ENCODE measurements around the gene ARFRP1. TPM values are rescaled to one million over a fixed set of nuclear protein-coding genes. Genes with fewer than 3 reads are reported as not detected.

ARFRP1 gene
- total RNA-seq, 1 experiment from 2014 or later: 71.2 TPM

DNA sequence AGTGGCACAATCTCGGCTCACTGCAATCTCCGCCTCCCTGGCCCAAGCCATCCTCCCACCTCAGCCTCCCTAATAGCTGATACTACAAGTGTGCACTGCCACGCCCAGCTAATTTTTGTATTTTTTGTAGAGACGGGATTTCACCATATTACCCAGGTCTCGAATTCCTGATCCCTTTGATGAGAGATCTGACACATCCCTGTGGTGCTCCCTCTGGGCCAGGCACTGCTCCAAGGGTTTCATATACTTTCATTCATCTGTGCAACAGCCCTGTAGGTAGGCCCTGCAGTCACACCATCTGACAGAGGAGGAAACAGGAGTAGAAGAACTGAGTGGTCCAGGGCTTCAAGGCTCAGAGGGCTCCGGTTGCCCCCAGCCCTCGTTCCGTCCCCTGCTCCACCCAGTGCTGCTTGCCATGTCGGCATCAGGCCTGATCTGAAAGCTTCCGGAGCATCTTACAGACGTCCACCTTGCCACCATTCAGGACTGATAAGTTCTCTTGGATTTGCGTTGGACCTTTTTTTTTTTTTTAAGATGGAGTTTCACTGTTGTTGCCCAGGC, 3.4 kb upstream of the ARFRP1 start:
- CTCF ChIA-PET: no interaction called here
- intact Hi-C loops (cut with micrococcal nuclease): no loop called here
- TF ChIP-seq, protein P1, sequence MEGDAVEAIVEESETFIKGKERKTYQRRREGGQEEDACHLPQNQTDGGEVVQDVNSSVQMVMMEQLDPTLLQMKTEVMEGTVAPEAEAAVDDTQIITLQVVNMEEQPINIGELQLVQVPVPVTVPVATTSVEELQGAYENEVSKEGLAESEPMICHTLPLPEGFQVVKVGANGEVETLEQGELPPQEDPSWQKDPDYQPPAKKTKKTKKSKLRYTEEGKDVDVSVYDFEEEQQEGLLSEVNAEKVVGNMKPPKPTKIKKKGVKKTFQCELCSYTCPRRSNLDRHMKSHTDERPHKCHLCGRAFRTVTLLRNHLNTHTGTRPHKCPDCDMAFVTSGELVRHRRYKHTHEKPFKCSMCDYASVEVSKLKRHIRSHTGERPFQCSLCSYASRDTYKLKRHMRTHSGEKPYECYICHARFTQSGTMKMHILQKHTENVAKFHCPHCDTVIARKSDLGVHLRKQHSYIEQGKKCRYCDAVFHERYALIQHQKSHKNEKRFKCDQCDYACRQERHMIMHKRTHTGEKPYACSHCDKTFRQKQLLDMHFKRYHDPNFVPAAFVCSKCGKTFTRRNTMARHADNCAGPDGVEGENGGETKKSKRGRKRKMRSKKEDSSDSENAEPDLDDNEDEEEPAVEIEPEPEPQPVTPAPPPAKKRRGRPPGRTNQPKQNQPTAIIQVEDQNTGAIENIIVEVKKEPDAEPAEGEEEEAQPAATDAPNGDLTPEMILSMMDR (conservative IDR thresholded peaks at IDR 0.05; ENCODE audit: low read depth, low read length): no peak
- no peak for TF ChIP-seq EZH2phosphoT487 (IDR thresholded peaks at IDR 0.05; ENCODE audit: borderline replicate concordance, low read length)
- no peak for TF ChIP-seq EZH2 (IDR thresholded peaks at IDR 0.05; ENCODE audit: low read length, unreplicated experiment)

DNA sequence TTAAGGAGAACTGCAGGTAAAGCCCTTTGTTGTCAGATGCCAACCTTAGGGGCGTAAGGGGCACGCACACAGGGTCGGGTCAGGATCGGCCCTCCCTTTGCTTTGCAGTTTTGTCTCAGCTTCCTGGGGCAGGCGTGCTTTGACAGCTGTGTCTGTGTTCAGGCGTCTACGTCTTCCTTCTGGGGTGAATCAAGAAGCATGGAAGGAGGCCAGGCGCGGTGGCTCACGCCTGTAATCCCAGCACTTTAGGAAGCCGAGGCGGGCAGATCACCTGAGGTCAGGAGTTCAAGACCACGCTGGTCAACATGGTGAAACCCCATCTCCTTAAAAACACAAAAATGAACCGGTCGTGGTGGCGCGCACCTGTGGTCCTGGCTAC, 1.4 kb upstream of the ARFRP1 start:
- intact Hi-C loops (cut with micrococcal nuclease): loop anchor here (5.0 kb wide), 1 partner anchor 73 kb away; no protein-coding TSS in a partner anchor
- BruUV-seq (replicated peaks): no TSS peak
- ATAC-seq: no peak
- no peak overlapping the region; the same call in 1 of the 2 replicates for H3K9ac ChIP-seq (ENCODE audit: low read length)
- H4K20me1 ChIP-seq (ENCODE audit: low read length): no peaks in the 10 kb centered on the region
- H3K79me2 ChIP-seq (ENCODE audit: low read length): peaks cover 93% of the 10 kb centered on the region
- no peaks in the 10 kb centered on the region for H3F3A ChIP-seq (ENCODE audit: low read length, unreplicated experiment)
- peaks cover 60% of the 10 kb centered on the region for H3K36me3 ChIP-seq (ENCODE audit: low read depth, low read length)
- peak overlapping the region; percentile 91 for H3K4me3 ChIP-seq (ENCODE audit: low read length)
- no peak overlapping the region for H3K27ac ChIP-seq (ENCODE audit: low read length)
- peak overlapping the region; percentile 89 for H3K4me2 ChIP-seq (ENCODE audit: low read length)
- H3K9me3 ChIP-seq (ENCODE audit: low read length): no peaks in the 10 kb centered on the region
- DNase-seq: no peak
- TF ChIP-seq EZH2 (IDR thresholded peaks at IDR 0.05; ENCODE audit: low read length, unreplicated experiment): no peak
- no peak for TF ChIP-seq EZH2phosphoT487 (IDR thresholded peaks at IDR 0.05; ENCODE audit: borderline replicate concordance, low read length)
- TF ChIP-seq, protein P1 (conservative IDR thresholded peaks at IDR 0.05; ENCODE audit: low read depth, low read length): no peak
- no peaks in the 10 kb centered on the region for H3K27me3 ChIP-seq (ENCODE audit: low read length)
- ChIA-PET CTCF (no interaction called here), POLR2A (ENCODE audit: unreplicated experiment) (no interaction called here)
- no peaks in the 10 kb centered on the region for H3K9me2 ChIP-seq (replicated peaks; ENCODE audit: low read length)
- H2AFZ ChIP-seq (ENCODE audit: low read length): no peak overlapping the region
- peaks cover 18% of the 10 kb centered on the region for H3K4me1 ChIP-seq (ENCODE audit: insufficient read depth, low read length)

More for the DNA sequence above, 3.4 kb upstream of the ARFRP1 start:
- Histone ChIP-seq H3K79me2 (ENCODE audit: low read length) (peaks cover 95% of the 10 kb centered on the region), H3K27ac (ENCODE audit: low read length) (no peak overlapping the region), H3K9me2 (replicated peaks; ENCODE audit: low read length) (no peaks in the 10 kb centered on the region), H3K4me2 (ENCODE audit: low read length) (no peak overlapping the region), H3F3A (ENCODE audit: low read length, unreplicated experiment) (no peaks in the 10 kb centered on the region), H2AFZ (ENCODE audit: low read length) (no peak overlapping the region), H3K9ac (ENCODE audit: low read length) (no peak overlapping the region), H3K9me3 (ENCODE audit: low read length) (no peaks in the 10 kb centered on the region), H3K4me3 (ENCODE audit: low read length) (no peak overlapping the region), H4K20me1 (ENCODE audit: low read length) (no peaks in the 10 kb centered on the region), H3K4me1 (ENCODE audit: insufficient read depth, low read length) (peaks cover 14% of the 10 kb centered on the region), H3K27me3 (ENCODE audit: low read length) (no peaks in the 10 kb centered on the region), H3K36me3 (ENCODE audit: low read depth, low read length) (peaks cover 55% of the 10 kb centered on the region)
- POLR2A ChIA-PET (ENCODE audit: unreplicated experiment): no interaction called here
- ATAC-seq (no peak), DNase-seq (no peak)
- BruUV-seq (replicated peaks): no TSS peak

All from PC-3 (cell line).